Large intestine (tissue), 3 donors: ENCODE data around the gene KLF1. TPM values are rescaled to one million over a fixed set of nuclear protein-coding genes. Genes with fewer than 3 reads are reported as not detected.

ENCODE experiments used
- DNase-seq, 2 donors: peaks; one replicate each; pipeline versions ENCODE4 v3.0.0 to v3.0.0-alpha.2; 2013
- H3K27ac ChIP-seq: one replicate; pipeline ENCODE4 v1.5.1; 2013; ENCODE audit warnings: low read length
- H3K27me3 ChIP-seq: 2 replicates; pipeline ENCODE4 v1.6.1; 2013; ENCODE audit warnings: low read length; ENCODE audit not compliant: control insufficient read depth, insufficient read depth
- H3K36me3 ChIP-seq: 2 replicates; pipeline ENCODE4 v1.6.1; 2013; ENCODE audit warnings: low read length; ENCODE audit not compliant: control insufficient read depth, insufficient read depth
- H3K4me1 ChIP-seq: one replicate; pipeline ENCODE4 v1.6.1; 2013; ENCODE audit warnings: low read length; ENCODE audit not compliant: control insufficient read depth, insufficient read depth
- H3K4me3 ChIP-seq: one replicate; pipeline ENCODE4 v1.5.1; 2013; ENCODE audit warnings: low read length
- H3K9me3 ChIP-seq: one replicate; pipeline ENCODE4 v1.6.1; 2013; ENCODE audit warnings: mild to moderate bottlenecking, low read depth, low read length, moderate library complexity; ENCODE audit not compliant: control insufficient read depth
- WGBS: methylation state at CpG from one replicate; pipeline ENCODE4 v1.1.5; 2013; ENCODE audit warnings: low lambda C conversion rate; ENCODE audit not compliant: insufficient coverage; 5-methylcytosine and 5-hydroxymethylcytosine counted together
- polyA plus RNA-seq: library from polyadenylated mRNA; unstranded; fragments of 120-200 nt; gene quantifications from one replicate; pipeline ENCODE4 v1.2.1, GENCODE V29; 2013

The KLF1 gene
- polyA plus RNA-seq, 1 donor: 0.79 TPM

DNA sequence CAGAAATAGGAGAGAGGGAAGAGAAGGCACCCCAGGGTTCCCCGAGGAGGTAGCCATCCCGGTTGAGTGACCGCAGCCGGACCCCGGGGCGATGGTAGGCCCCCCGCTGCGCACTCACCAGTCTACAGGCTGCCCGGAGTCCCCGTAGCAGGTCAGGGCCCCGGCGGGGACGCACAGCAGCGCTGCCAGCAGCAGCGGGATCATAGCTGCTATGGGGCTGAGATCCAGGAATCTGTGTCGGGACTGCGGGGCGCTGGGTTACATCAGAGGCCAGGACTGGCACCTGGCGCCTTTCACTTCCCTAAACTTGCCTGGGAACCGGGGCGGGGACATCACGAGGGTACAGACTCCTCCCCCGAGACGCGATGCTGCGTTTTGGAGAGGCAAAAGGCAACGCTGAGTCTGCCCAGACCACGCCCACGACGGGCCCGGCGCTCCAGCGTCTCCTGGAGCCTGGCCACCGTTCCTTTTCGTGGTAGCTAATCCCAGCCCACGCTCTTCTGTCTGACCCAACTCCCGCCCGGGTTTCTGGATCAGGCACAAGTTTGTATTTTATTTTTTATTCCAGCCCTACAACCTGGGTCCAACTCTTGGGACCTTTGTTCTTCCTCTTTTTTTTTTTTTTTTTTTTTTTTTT lies 5.7 kb downstream of the KLF1 start, which contains the start of gene DNASE2:
Gene DNASE2 (minus strand): TSS at position 278 of the 637 bp plus-strand sequence. CDS start 74 bp downstream, at position 204.
- no CpG with 5 or more reads among the region's 38 CpGs for WGBS
- Histone ChIP-seq H3K4me3 (peak within 1 kb of the TSS; percentile 57), H3K9me3 (peaks cover 33% of the 10 kb centered on the region), H3K27me3 (peaks cover 42% of the 10 kb centered on the region), H3K4me1 (peaks cover 5% of the 10 kb centered on the region), H3K27ac (peak within 1 kb of the TSS; percentile 9), H3K36me3 (no peaks in the 10 kb centered on the region)
- peak; percentile 70 to 81 for DNase-seq

DNA sequence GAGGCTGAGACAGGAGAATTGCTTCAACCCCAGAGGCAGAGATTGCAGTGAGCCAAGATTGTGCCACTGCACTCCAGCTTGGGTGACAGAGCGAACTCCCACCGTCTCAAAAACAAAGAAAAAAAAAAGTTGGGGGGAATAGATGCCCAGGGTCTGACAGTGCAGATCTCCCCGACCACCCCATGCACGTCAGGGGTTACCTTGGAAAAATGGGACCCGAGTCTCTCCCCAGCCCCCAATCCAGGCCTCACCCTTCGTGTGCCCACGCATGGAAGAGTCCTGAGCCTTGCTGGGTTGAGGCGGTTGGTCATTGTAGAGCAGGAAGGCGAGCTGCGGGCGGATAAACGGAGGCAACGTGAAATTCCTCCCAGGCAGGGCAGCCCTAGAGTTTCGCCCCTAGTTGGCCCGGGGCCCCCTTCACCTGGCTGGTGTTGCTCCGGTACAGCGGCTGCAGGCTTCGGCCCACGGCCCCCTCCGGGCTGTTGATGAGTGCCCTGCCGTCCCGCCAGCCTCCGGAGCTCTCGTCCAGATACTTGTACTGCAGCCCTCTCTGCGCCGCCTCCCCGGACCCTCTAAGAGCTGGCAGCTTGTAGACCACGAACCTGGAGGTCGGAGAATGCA lies 6.3 kb downstream of the KLF1 start:
- Histone ChIP-seq H3K9me3 (peaks cover 30% of the 10 kb centered on the region), H3K4me1 (peaks cover 5% of the 10 kb centered on the region), H3K27me3 (peaks cover 36% of the 10 kb centered on the region), H3K27ac (peak overlapping the region; percentile 9), H3K36me3 (no peaks in the 10 kb centered on the region), H3K4me3 (peak overlapping the region; percentile 57)
- no CpG with 5 or more reads among the region's 29 CpGs for WGBS
- DNase-seq: no peak

DNA sequence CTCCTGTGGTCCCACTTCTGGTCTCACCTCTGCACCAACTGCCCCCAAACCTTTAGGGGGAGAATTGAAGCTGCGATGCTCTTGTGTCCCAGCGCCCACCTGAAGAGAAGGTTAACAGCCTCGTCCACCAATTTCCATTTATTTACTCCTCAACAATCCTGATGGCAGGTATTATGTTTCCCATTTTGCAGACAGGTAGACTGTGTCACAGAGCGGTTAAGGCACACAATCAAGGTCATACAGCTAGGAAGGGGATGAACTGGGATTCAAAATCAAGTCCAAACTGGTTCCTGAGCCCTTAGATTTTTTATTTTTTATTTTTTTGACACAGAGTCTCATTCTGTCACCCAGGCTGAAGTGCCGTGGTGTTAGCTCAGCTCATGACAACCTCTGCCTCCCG lies 11.9 kb downstream of the KLF1 start:
- Histone ChIP-seq H3K27ac (no peak overlapping the region), H3K36me3 (no peaks in the 10 kb centered on the region), H3K27me3 (peaks cover 14% of the 10 kb centered on the region), H3K4me3 (no peak overlapping the region), H3K9me3 (peaks cover 15% of the 10 kb centered on the region), H3K4me1 (peaks cover 2% of the 10 kb centered on the region)
- WGBS: 100% methylated on average over 1 of the region's 6 CpGs
- no peak for DNase-seq

DNA sequence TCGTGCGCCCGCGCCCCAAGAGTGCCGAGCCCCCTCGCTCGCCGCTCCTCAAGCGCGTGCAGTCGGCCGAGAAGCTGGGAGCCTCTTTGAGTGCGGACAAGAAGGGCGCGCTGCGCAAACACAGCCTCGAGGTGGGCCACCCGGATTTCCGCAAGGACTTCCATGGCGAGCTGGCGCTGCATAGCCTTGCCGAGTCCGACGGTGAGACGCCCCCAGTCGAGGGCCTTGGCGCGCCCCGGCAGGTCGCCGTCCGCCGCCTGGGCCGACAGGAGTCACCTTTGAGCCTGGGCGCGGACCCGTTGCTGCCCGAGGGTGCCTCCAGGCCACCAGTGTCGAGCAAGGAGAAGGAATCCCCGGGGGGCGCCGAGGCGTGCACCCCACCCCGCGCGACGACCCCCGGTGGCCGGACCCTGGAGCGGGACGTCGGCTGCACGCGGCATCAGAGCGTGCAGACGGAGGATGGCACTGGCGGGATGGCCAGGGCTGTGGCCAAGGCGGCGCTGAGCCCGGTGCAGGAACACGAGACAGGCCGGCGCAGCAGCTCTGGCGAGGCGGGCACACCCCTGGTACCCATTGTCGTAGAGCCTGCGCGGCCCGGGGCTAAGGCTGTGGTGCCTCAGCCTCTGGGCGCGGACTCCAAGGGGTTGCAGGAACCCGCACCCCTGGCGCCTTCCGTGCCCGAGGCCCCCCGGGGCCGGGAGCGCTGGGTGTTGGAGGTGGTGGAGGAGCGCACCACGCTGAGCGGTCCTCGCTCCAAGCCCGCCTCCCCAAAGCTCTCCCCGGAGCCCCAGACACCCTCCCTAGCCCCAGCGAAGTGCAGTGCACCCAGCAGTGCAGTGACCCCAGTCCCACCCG lies 12.9 kb downstream of the KLF1 start:
- Histone ChIP-seq H3K36me3 (no peaks in the 10 kb centered on the region), H3K4me1 (peaks cover 2% of the 10 kb centered on the region), H3K4me3 (no peak overlapping the region), H3K27ac (no peak overlapping the region), H3K27me3 (peaks cover 13% of the 10 kb centered on the region), H3K9me3 (peaks cover 15% of the 10 kb centered on the region)
- no CpG with 5 or more reads among the region's 86 CpGs for WGBS
- no peak for DNase-seq

DNA sequence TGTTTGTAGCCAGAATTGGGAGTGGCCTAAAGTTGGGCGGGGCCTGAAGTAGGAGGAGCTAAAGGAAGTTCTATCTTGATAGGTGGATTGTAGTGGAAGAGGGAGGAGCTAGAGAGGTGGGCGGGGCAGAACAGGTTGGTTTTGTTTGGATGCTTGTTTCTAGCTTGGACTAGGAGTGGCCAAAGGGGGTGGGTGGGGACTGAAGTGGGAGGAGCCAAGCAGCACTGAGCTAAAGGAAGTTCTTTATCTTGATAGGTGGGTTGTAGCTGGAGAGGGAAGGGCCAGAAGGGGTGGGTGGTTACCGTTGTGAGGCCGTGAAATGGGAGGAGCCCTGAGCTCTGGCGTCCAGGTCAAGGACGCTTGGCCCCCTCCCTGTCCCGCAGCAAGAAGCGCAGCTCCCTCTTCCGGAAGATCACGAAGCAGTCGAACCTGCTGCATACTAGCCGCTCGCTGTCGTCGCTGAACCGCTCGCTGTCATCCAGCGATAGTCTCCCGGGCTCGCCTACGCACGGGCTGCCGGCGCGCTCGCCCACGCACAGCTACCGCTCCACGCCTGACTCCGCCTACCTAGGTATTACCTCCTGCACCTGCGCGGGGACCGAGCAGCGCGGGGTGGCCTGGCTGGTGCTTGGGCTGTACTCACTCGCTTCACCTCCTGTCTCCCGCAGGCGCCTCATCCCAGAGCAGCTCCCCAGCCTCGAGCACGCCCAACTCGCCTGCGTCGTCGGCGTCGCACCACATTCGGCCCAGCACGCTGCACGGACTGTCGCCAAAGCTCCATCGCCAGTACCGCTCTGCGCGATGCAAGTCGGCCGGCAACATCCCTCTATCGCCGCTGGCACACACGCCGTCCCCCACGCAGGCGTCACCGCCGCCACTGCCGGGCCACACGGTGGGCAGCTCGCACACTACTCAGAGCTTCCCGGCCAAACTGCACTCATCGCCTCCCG lies 13.8 kb downstream of the KLF1 start:
- peak; percentile 42 to 45 for DNase-seq
- Histone ChIP-seq H3K27me3 (peaks cover 13% of the 10 kb centered on the region), H3K9me3 (peaks cover 15% of the 10 kb centered on the region), H3K27ac (no peak overlapping the region), H3K36me3 (no peaks in the 10 kb centered on the region), H3K4me3 (peak overlapping the region; percentile 16), H3K4me1 (peaks cover 2% of the 10 kb centered on the region)
- WGBS: no CpG with 5 or more reads among the region's 70 CpGs

DNA sequence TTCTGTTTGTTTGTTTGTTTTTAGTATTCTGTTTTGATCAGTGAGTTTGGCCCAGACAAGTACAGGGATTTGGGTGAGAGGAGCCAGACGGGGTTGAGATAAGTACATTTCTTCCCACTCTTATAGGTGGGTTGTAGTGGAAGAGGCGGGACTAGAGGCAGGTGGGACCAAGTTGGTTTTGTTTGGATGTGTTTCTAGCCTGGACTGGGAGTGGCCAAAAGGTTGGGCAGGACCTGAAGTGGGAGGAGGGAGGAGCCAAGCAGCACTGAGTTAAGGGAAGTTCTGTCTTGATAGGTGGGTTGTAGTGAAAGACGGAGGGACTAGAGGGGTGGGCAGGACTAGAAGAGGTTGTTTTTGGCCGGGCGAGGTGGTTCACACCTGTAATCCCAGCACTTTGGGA lies 14.7 kb downstream of the KLF1 start:
- no peaks in the 10 kb centered on the region for H3K36me3 ChIP-seq
- H3K27ac ChIP-seq: no peak overlapping the region
- no peak for DNase-seq
- H3K4me1 ChIP-seq: peaks cover 2% of the 10 kb centered on the region
- H3K4me3 ChIP-seq: no peak overlapping the region
- peaks cover 13% of the 10 kb centered on the region for H3K27me3 ChIP-seq
- WGBS: no CpG with 5 or more reads among the region's 5 CpGs
- peaks cover 15% of the 10 kb centered on the region for H3K9me3 ChIP-seq

DNA sequence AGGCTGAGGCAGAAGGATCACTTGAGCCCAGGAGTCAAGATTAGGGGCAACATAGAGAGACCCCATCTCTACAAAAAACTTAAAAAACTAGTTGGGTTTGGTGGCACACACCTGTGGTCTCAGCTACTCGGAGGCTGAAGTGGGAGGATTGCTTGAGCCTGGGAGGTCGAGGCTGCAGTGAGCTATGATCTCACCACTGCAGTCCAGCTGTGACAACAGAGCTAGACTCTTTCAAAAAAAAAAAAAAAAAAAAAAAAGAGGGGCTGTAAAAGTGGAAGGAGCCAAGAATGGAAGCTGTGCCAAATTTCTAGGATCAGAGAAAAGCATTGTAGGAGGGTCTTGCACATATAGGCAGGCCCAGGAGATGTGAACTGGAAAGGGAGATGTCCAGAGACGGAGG lies 15.3 kb downstream of the KLF1 start:
- Histone ChIP-seq H3K36me3 (no peaks in the 10 kb centered on the region), H3K4me3 (no peak overlapping the region), H3K9me3 (peaks cover 15% of the 10 kb centered on the region), H3K4me1 (peaks cover 2% of the 10 kb centered on the region), H3K27me3 (peaks cover 13% of the 10 kb centered on the region), H3K27ac (no peak overlapping the region)
- no peak for DNase-seq
- WGBS: 58% methylated on average over 2 of the region's 3 CpGs

DNA sequence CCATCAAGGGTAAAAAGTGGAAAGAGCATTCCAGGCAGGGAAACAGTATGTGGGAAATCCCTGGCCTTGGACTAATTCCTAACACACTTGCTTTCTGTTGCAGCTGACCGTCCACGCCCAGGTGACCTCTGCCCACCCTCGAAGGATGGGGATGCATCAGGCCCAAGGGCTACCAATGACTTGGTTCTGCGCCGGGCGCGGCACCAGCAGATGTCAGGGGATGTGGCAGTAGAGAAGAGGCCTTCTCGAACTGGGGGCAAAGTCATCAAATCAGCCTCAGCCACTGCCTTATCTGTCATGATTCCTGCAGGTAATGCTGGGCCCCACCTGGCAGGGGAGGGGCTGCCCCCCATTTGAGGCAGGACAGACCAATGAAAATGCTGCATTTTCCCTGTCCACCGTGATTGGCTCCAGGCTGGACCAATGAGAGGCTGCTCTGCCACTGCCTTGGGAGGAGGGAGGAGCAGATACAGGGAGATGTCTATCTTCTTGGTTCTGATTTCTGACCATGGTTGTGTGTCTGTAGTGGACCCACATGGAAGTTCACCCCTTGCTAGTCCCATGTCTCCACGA lies 18.4 kb downstream of the KLF1 start:
- H3K9me3 ChIP-seq: peaks cover 9% of the 10 kb centered on the region
- no peak overlapping the region for H3K27ac ChIP-seq
- peaks cover 2% of the 10 kb centered on the region for H3K4me1 ChIP-seq
- H3K27me3 ChIP-seq: peaks cover 5% of the 10 kb centered on the region
- no CpG with 5 or more reads among the region's 10 CpGs for WGBS
- no peak overlapping the region for H3K4me3 ChIP-seq
- DNase-seq: peak in 1 of 2 donors; percentile 47
- H3K36me3 ChIP-seq: no peaks in the 10 kb centered on the region

DNA sequence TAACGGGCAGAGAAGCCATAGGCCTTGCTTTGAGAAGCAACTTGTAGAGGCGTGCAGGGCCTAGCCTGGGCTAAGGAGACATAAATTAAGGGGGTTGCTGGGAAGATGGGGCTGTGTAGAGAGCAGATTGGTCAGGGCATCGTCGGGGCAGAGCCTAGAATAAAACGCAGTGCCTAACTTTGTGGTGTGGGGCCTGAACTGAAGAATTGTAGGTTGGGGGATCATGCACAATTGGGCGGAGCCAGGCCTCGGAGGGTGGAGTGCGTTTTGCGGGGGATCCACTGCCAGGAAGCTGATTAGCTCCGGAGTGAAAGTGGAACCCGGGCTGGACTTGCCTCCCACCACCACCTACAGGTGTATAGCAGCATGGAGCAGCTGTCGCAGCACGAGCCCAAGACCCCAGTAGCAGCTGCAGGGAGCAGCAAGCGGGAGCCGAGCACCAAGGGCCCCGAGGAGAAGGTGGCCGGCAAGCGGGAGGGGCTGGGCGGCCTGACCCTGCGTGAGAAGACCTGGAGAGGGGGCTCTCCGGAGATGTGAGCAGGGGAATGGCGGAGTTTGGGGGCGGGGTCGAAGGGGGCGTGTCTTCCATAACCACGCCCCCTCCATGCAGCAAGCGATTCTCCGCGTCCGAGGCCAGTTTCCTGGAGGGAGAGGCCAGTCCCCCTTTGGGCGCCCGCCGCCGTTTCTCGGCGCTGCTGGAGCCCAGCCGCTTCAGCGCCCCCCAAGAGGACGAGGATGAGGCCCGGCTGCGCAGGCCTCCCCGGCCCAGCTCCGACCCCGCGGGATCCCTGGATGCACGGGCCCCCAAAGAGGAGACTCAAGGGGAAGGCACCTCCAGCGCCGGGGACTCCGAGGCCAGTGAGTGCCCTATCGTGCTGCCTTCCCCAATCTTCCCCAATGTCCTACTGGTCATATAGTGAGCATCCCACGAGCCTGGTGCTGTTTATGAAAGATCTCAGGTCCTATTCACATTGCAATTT lies 19.6 kb downstream of the KLF1 start:
- no peaks in the 10 kb centered on the region for H3K36me3 ChIP-seq
- peak overlapping the region; percentile 41 for H3K4me3 ChIP-seq
- H3K4me1 ChIP-seq: no peaks in the 10 kb centered on the region
- WGBS: no CpG with 5 or more reads among the region's 51 CpGs
- peaks cover 3% of the 10 kb centered on the region for H3K27me3 ChIP-seq
- H3K9me3 ChIP-seq: peaks cover 3% of the 10 kb centered on the region
- DNase-seq: peak; percentile 57 to 74
- H3K27ac ChIP-seq: no peak overlapping the region
